ENCODE data around the gene CARD9. TPM values are rescaled to one million over a fixed set of nuclear protein-coding genes. Genes with fewer than 3 reads are reported as not detected.
"Not testable (repeated sequence)": the region's sequence is repeated elsewhere in the genome, so short reads cannot be mapped to it uniquely, and the experiment has no call there.

Gene CARD9
- total RNA-seq, 6 experiments from 2014 or later, result 0.48 to 1.6 (median 1.1) TPM

GRCh38 chr9:136354592-136355085, 18.8 kb downstream of the CARD9 start:
- H3K27me3 ChIP-seq, result no peaks in the 10 kb centered on the region
- intact Hi-C loops (cut with DNase I), result no loop called here
- DNase-seq (no peak), ATAC-seq (peak in 1 of 4 donors; percentile 43)
- no peaks in the 10 kb centered on the region for H3K9me3 ChIP-seq
- TF ChIP-seq POLR2A (IDR thresholded peaks at IDR 0.05) (no peak), CTCF (IDR thresholded peaks at IDR 0.05) (no peak)
- whole genome bisulfite sequencing (ENCODE audit: insufficient coverage, low coverage, low lambda C conversion rate, missing lambda C conversion rate), result 40% methylated on average over 6 of the region's 17 CpGs
- H3K4me3 ChIP-seq, result no peak overlapping the region
- no peaks in the 10 kb centered on the region for H3K4me1 ChIP-seq
- no peaks in the 10 kb centered on the region for H3K36me3 ChIP-seq
- H3K27ac ChIP-seq, result no peak overlapping the region

- Histone ChIP-seq H3K27ac (no peak overlapping the region), H3K4me1 (no peaks in the 10 kb centered on the region), H3K27me3 (no peaks in the 10 kb centered on the region), H3K9me3 (no peaks in the 10 kb centered on the region), H3K36me3 (no peaks in the 10 kb centered on the region), H3K4me3 (no peak overlapping the region)
- DNase-seq (no peak), ATAC-seq (no peak)
- intact Hi-C loops (cut with DNase I), result no loop called here
- TF ChIP-seq POLR2A (IDR thresholded peaks at IDR 0.05) (no peak), CTCF (IDR thresholded peaks at IDR 0.05) (no peak)
- WGBS (ENCODE audit: insufficient coverage, low coverage, low lambda C conversion rate, missing lambda C conversion rate), result 68% methylated on average over 4 of the region's 13 CpGs
Observed at GRCh38 chr9:136353757-136354488, 19.5 kb downstream of the CARD9 start.

- no CpG with 5 or more reads among the region's 11 CpGs for WGBS (ENCODE audit: insufficient coverage, low coverage, low lambda C conversion rate, missing lambda C conversion rate)
- ATAC-seq (no peak), DNase-seq (no peak)
- no peak for TF ChIP-seq CTCF (IDR thresholded peaks at IDR 0.05)
- no peak for TF ChIP-seq POLR2A (IDR thresholded peaks at IDR 0.05)
- H3K9me3 ChIP-seq, result no peaks in the 10 kb centered on the region
- intact Hi-C loops (cut with DNase I), result no loop called here
- H3K4me3 ChIP-seq, result no peak overlapping the region
- H3K4me1 ChIP-seq, result no peaks in the 10 kb centered on the region
- H3K27ac ChIP-seq, result no peak overlapping the region
- H3K36me3 ChIP-seq, result no peaks in the 10 kb centered on the region
- H3K27me3 ChIP-seq, result no peaks in the 10 kb centered on the region
Observed at GRCh38 chr9:136353088-136353487, 20.4 kb downstream of the CARD9 start.

- Histone ChIP-seq H3K4me1 (no peaks in the 10 kb centered on the region), H3K27me3 (no peaks in the 10 kb centered on the region), H3K27ac (no peak overlapping the region), H3K4me3 (no peak overlapping the region), H3K36me3 (no peaks in the 10 kb centered on the region), H3K9me3 (no peaks in the 10 kb centered on the region)
- DNase-seq, result no peak
- ATAC-seq, result no peak
- intact Hi-C loops (cut with DNase I), result no loop called here
- TF ChIP-seq CTCF (IDR thresholded peaks at IDR 0.05) (no peak), POLR2A (IDR thresholded peaks at IDR 0.05) (no peak)
- WGBS (ENCODE audit: insufficient coverage, low coverage, low lambda C conversion rate, missing lambda C conversion rate), result 71% methylated on average over 4 of the region's 16 CpGs
Observed at GRCh38 chr9:136352682-136353081, 20.8 kb downstream of the CARD9 start.

GRCh38 chr9:136351868-136352267, 21.6 kb downstream of the CARD9 start:
- H3K27ac ChIP-seq; H3K36me3 ChIP-seq; intact Hi-C loops (cut with DNase I); DNase-seq; ATAC-seq; H3K9me3 ChIP-seq; H3K4me1 ChIP-seq; H3K27me3 ChIP-seq; H3K4me3 ChIP-seq: not testable (repeated sequence)
- 50% methylated on average over 2 of the region's 24 CpGs for WGBS (ENCODE audit: insufficient coverage, low coverage, low lambda C conversion rate, missing lambda C conversion rate)
